GM20000 (cell line): ENCODE results near the gene EBNA1BP2.
A peak's percentile ranks its signal among the peaks of the same experiment; 100 is the strongest.
"Not testable (repeated sequence)": the region's sequence is repeated elsewhere in the genome, so short reads cannot be mapped to it uniquely, and the experiment has no call there.

Experiments used
- DNase-seq: peaks from one replicate; pipeline ENCODE4 v3.0.0; 2012; ENCODE audit warnings: low spot score
- TF ChIP-seq, protein P1 (sequence below): IDR thresholded peaks from 2 replicates; pipeline ENCODE4 v1.5.1; 2012; ENCODE audit warnings: mild to moderate bottlenecking, control low read depth; ENCODE audit errors: extremely low read depth, missing control alignments

Gene EBNA1BP2

GRCh38 chr1:43171876-43172526 is at the start of gene EBNA1BP2, which contains the start of gene CFAP57:
TSS of gene EBNA1BP2 (minus strand) at chr1:43172290. CDS start at chr1:43172118, 172 bp downstream.
TSS of gene CFAP57 (plus strand) at chr1:43172330. CDS start at chr1:43172754, 424 bp downstream.
- TF ChIP-seq, protein P1, sequence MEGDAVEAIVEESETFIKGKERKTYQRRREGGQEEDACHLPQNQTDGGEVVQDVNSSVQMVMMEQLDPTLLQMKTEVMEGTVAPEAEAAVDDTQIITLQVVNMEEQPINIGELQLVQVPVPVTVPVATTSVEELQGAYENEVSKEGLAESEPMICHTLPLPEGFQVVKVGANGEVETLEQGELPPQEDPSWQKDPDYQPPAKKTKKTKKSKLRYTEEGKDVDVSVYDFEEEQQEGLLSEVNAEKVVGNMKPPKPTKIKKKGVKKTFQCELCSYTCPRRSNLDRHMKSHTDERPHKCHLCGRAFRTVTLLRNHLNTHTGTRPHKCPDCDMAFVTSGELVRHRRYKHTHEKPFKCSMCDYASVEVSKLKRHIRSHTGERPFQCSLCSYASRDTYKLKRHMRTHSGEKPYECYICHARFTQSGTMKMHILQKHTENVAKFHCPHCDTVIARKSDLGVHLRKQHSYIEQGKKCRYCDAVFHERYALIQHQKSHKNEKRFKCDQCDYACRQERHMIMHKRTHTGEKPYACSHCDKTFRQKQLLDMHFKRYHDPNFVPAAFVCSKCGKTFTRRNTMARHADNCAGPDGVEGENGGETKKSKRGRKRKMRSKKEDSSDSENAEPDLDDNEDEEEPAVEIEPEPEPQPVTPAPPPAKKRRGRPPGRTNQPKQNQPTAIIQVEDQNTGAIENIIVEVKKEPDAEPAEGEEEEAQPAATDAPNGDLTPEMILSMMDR = no peak
- DNase-seq = peak; percentile 89

DNA sequence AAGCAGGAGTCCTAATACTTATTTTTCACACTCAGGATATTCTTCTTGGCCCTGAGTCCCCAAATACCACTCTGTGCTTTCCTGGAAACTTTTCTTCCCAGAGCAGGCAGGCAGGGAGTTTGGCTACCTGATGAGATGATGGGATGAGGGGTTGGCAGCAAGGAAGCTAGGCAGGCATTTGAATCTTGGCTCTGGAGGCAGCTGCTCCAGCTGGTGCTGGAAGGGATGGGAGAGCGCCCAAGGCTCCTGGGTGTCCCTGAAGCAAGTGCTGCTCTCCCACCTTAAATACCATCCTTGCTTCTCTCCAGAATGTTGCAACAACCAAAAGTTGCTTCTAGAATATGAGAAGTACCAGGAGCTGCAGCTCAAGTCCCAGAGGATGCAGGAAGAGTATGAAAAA is 49.7 kb upstream of the EBNA1BP2 start:
- TF ChIP-seq, protein P1 = no peak
- no peak for DNase-seq

GRCh38 chr1:43220905-43221778 is 49.1 kb upstream of the EBNA1BP2 start:
- TF ChIP-seq, protein P1 = no peak
- DNase-seq = peak; percentile 53

GRCh38 chr1:43217747-43218146 is 45.7 kb upstream of the EBNA1BP2 start:
- DNase-seq = no peak
- TF ChIP-seq, protein P1 = no peak

GRCh38 chr1:43214501-43215444 is 42.7 kb upstream of the EBNA1BP2 start:
- TF ChIP-seq, protein P1 = no peak
- no peak for DNase-seq

DNA sequence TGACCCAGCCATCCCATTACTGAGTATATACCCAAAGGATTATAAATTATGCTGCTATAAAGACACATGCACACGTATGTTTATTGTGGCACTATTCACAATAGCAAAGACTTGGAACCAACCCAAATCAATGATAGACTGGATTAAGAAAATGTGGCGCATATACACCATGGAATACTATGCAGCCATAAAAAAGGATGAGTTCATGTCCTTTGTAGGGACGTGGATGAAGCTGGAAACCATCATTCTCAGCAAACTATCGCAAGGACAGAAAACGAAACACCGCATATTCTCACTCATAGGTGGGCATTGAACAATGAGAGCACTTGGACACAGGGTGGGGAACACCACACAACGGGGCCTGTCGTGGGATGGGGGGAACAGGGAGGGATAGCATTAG is 36.2 kb upstream of the EBNA1BP2 start:
- not testable (repeated sequence) for DNase-seq

GRCh38 chr1:43207229-43207853 is 35.3 kb upstream of the EBNA1BP2 start:
- DNase-seq = no peak
- TF ChIP-seq, protein P1 = no peak
